Hematopoietic multipotent progenitor cell (in vitro differentiated cells): Measurements from ENCODE around the gene MTSS2. TPM values are rescaled to one million over a fixed set of nuclear protein-coding genes. Genes with fewer than 3 reads are reported as not detected.

Experiments used
- DNase-seq, 3 donors: peaks; one replicate each; pipeline ENCODE4 v3.0.0-alpha.2; 2011 to 2015; ENCODE audit warnings: low read depth in 2 of 3, low spot score in 2 of 3
- total RNA-seq: library from RNA; depleted of rRNA; stranded (reverse); fragments of >200 nt; gene quantifications from one replicate; pipeline ENCODE4 v1.2.3, GENCODE V29; 2012

Gene MTSS2
- total RNA-seq, 1 donor = 14.8 TPM

- no peak for DNase-seq
These were observed 15.2 kb upstream of the MTSS2 start for GRCh38 chr16:70701036-70701435.

GRCh38 chr16:70700101-70701020, 14.5 kb upstream of the MTSS2 start:
- DNase-seq = peak in 1 of 3 donors; percentile 48

GRCh38 chr16:70699696-70700095, 13.8 kb upstream of the MTSS2 start:
- no peak for DNase-seq

GRCh38 chr16:70698901-70699300, 13.0 kb upstream of the MTSS2 start:
- DNase-seq = no peak

GRCh38 chr16:70697594-70698170, 11.8 kb upstream of the MTSS2 start:
- no peak for DNase-seq

- peak in 2 of 3 donors; percentile 85 to 95 for DNase-seq
These were observed 11.2 kb upstream of the MTSS2 start for GRCh38 chr16:70696952-70697593.

- DNase-seq = no peak
These were observed 10.5 kb upstream of the MTSS2 start for GRCh38 chr16:70696355-70696754.

GRCh38 chr16:70695331-70696070, 9.6 kb upstream of the MTSS2 start:
- DNase-seq = peak in 2 of 3 donors; percentile 74 to 91

GRCh38 chr16:70694868-70695218, 9.0 kb upstream of the MTSS2 start:
- DNase-seq = no peak

- no peak for DNase-seq
These were observed 8.4 kb upstream of the MTSS2 start for GRCh38 chr16:70694088-70694867.

GRCh38 chr16:70692873-70693671, 7.2 kb upstream of the MTSS2 start:
- DNase-seq = no peak

- DNase-seq = no peak
These were observed 6.4 kb upstream of the MTSS2 start for GRCh38 chr16:70692130-70692872.

GRCh38 chr16:70691223-70692129, 5.6 kb upstream of the MTSS2 start:
- no peak for DNase-seq

- no peak for DNase-seq
These were observed 4.4 kb upstream of the MTSS2 start for GRCh38 chr16:70689970-70690891.

- no peak for DNase-seq
These were observed 3.4 kb upstream of the MTSS2 start for GRCh38 chr16:70689035-70689969.
